ENCODE data around the gene FOXP1. TPM values are rescaled to one million over a fixed set of nuclear protein-coding genes. Genes with fewer than 3 reads are reported as not detected.

The FOXP1 gene
- total RNA-seq, 4 donors from 2014 or later, result 103 to 173 (median 140) TPM

DNA sequence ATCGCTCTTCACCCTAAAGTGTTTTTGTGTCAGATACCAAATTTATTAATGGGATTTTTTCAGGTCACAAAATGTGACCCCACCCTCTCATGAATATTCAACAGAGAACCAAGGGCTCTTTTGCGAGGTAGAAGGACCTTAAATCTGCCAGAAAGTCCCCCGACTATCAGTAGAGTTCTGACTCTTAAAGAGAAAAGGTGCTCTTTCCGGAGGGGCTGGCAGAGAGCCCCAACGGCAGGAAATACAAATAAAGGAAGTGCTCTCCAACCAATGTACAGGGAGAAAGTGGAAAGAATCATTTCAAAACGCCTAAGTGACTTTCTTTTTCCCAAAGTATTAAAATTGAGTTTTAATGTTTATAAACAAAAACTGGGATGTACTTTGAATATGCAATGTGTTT, 517.2 kb downstream of the FOXP1 start:
- H3K4me3 ChIP-seq, result peak overlapping the region in 2 of 4 donors; percentile 1 to 6
- DNase-seq, result peak in 1 of 3 donors; percentile 62
- no peaks in the 10 kb centered on the region for H3K36me3 ChIP-seq
- H3K27ac ChIP-seq, result peak overlapping the region; percentile 65 to 96 (median 94)
- peaks cover 0 to 58% (median 20%) of the 10 kb centered on the region in 4 donors for H3K4me1 ChIP-seq
- TF ChIP-seq CTCF (IDR thresholded peaks at IDR 0.05) (no peak), POLR2A (IDR thresholded peaks at IDR 0.05) (no peak)
- H3K9me3 ChIP-seq, result no peaks in the 10 kb centered on the region
- no peaks in the 10 kb centered on the region for H3K27me3 ChIP-seq

DNA sequence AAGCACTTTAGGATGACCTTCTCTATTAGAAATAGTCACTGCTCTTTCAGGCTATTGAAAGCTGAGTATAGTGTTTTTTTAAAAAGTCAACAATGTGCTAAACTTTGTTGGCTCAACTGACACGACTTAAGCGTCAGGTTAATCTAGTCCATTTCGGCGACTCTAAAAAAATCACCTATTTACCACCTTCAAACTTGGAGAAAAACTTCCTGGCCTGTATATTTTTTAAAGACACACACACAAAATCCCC, 517.8 kb downstream of the FOXP1 start:
- H3K36me3 ChIP-seq, result no peaks in the 10 kb centered on the region
- peak overlapping the region; percentile 58 to 79 (median 72) for H3K4me3 ChIP-seq
- peaks cover 0 to 54% (median 20%) of the 10 kb centered on the region in 4 donors for H3K4me1 ChIP-seq
- DNase-seq, result no peak
- TF ChIP-seq POLR2A (IDR thresholded peaks at IDR 0.05) (no peak), CTCF (IDR thresholded peaks at IDR 0.05) (no peak)
- H3K27ac ChIP-seq, result peak overlapping the region; percentile 92 to 96 (median 94)
- no peaks in the 10 kb centered on the region for H3K9me3 ChIP-seq
- H3K27me3 ChIP-seq, result no peaks in the 10 kb centered on the region

DNA sequence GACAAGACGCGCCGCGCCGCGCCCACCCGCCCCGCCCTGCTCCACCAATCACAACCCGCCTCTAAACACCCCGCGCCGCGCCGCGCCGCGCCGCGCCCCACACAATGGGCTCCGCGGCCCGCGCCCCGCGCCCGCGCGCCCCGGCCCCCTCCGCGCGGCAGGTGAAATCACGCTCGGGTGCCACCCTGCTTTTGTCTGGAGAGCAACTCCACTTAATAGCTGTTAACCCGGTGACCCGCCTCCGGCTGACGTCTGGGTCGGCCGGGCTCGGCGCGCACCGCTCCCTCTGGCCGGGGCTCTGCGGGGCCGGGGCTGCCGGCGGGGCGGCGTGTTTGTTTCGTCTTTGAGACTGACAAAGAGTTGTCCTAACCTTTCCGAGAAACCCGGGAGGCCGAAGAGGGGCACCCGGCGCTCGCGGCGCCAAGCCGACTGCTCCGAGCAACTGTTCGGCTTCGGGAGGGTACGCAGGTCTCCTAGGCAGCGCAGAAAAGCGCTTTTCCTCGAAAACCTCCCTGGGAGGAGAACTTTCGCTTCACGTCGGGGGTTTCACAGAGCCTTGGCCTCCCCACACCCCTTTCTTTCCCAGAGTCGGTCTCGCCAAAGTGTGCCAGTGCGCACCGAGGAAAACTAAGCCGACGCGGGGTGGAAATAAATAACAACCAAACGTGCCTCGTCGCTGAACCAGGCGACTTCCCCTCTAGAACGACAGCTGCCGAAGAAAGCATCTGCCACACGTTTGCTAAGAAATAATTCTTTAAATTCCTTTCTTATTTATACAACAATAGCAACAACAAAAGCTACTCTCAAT, 518.4 kb downstream of the FOXP1 start:
- Histone ChIP-seq H3K27ac (peak overlapping the region; percentile 92 to 96 (median 94)), H3K27me3 (no peaks in the 10 kb centered on the region), H3K36me3 (no peaks in the 10 kb centered on the region), H3K4me3 (peak overlapping the region; percentile 58 to 79 (median 72)), H3K4me1 (peaks cover 0 to 48% (median 20%) of the 10 kb centered on the region in 4 donors), H3K9me3 (no peaks in the 10 kb centered on the region)
- TF ChIP-seq POLR2A (IDR thresholded peaks at IDR 0.05) (no peak), CTCF (IDR thresholded peaks at IDR 0.05) (no peak)
- DNase-seq, result peak; percentile 59 to 83 (median 81)

DNA sequence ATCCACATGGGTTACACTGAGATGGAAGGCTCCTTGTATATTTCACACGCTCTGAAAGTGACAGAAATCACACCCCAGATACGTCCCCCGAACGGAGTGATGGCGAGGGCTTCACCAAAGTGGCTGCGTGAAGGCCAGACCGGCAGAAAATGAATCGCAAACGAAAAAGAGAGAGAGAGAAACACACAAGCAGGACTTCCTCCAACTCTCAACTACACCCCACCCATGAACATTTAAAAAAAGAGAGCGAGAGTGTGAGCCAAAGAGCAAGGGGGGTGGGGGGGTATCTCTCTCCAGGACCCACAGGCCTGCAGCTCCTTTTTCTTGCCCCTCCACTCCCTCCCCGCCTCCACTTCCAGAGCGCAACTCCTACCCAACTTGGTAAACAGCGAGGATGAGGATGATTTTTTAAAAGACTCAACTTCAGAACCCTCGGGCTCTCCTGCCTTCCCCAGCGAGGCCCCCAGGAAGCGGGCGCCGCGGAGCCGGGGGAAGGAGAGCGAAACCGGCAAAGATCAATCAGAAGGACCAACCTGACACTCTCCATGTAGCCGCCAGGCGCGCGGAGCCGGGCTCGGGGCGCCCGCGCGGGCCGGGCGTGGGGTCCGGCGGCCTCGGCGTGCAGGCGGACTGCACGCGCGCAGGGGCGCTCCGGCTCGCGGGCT, 519.1 kb downstream of the FOXP1 start:
- Histone ChIP-seq H3K27ac (peak overlapping the region; percentile 80 to 96 (median 92)), H3K4me1 (peaks cover 0 to 44% (median 20%) of the 10 kb centered on the region in 4 donors)
- peak in 3 of 6 experiments; percentile 36 to 42 (median 38) for TF ChIP-seq CTCF (IDR thresholded peaks at IDR 0.05)
- TF ChIP-seq POLR2A (IDR thresholded peaks at IDR 0.05), result peak in 1 of 2 donors; percentile 23

GRCh38 chr3:71063773-71064290, 519.7 kb downstream of the FOXP1 start:
- Histone ChIP-seq H3K4me1 (peaks cover 0 to 48% (median 20%) of the 10 kb centered on the region in 4 donors), H3K36me3 (no peaks in the 10 kb centered on the region), H3K27ac (peak overlapping the region; percentile 80 to 96 (median 92)), H3K4me3 (peak overlapping the region; percentile 58 to 79 (median 72)), H3K27me3 (no peaks in the 10 kb centered on the region), H3K9me3 (no peaks in the 10 kb centered on the region)
- peak in 1 of 2 donors; percentile 19 for TF ChIP-seq POLR2A (IDR thresholded peaks at IDR 0.05)
- no peak for TF ChIP-seq CTCF (IDR thresholded peaks at IDR 0.05)
- DNase-seq, result peak; percentile 44 to 62 (median 60)

More for the DNA sequence above, 519.1 kb downstream of the FOXP1 start:
- Histone ChIP-seq H3K36me3 (no peaks in the 10 kb centered on the region), H3K4me3 (peak overlapping the region; percentile 58 to 79 (median 72)), H3K27me3 (no peaks in the 10 kb centered on the region), H3K9me3 (no peaks in the 10 kb centered on the region)
- peak; percentile 54 to 79 (median 73) for DNase-seq
